ENCODE data around the gene ALPK1.

- TF ChIP-seq CTCF (IDR thresholded peaks at IDR 0.05), result no peak
- TF ChIP-seq POLR2A (IDR thresholded peaks at IDR 0.05), result no peak
These were observed 82.1 kb downstream of the ALPK1 start for GRCh38 chr4:112379306-112379705.

All from prostate gland (tissue), 2 donors.